HG02981 (cell line): ENCODE results near the gene ANKRD55.
A peak's percentile ranks its signal among the peaks of the same experiment; 100 is the strongest.
"Not testable (repeated sequence)": the region's sequence is repeated elsewhere in the genome, so short reads cannot be mapped to it uniquely, and the experiment has no call there.

Source experiments
- ATAC-seq: cut with Tn5 transposase; IDR thresholded peaks from one replicate; pipeline ENCODE4 v1.9.1; 2021; ENCODE audit warnings: mild to moderate bottlenecking, moderate library complexity; ENCODE audit not compliant: unreplicated experiment

ANKRD55 gene

DNA sequence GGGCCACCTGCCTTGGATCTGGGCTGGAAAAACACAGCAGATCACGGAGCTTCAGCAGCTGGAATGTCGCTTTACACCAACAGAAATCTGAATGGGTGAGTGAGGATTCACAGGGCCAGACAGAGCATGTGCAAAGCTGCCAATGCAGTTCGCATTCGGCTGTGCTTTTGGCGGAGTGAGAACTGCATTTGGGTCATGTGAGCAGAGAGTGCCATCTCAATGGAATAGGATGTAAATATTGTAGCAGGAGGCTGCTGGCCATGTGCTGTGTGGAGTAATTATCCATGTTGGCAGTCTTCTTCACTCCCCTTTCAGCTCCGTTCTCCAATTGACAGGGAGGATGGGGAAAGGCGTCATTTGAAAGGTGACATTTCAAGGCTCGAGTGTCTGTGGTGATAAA, at the start of gene ANKRD55:
ANKRD55 (minus strand) TSS at position 101 of the 400 bp plus-strand sequence. CDS start 417 bp downstream, outside the sequence.
- ATAC-seq = no peak

DNA sequence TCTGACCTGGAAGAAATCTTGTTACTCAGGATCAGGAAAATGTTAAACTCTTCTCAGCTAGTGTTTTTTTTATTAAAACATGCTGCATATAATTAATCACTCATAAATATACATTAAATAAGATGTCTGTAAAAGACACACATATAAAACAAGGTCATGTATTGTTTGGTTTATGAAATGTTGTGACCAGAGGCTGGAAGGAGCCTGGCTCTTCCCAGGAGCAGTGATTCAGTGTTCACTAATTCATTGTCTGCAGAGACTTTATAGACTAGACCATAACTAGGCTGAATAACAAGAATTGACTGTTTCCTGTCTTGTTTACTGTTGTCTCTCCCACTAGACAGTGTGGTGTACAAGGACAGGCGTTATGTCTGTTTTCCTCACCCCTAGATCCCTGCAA, 49.1 kb upstream of the ANKRD55 start:
- ATAC-seq = no peak

DNA sequence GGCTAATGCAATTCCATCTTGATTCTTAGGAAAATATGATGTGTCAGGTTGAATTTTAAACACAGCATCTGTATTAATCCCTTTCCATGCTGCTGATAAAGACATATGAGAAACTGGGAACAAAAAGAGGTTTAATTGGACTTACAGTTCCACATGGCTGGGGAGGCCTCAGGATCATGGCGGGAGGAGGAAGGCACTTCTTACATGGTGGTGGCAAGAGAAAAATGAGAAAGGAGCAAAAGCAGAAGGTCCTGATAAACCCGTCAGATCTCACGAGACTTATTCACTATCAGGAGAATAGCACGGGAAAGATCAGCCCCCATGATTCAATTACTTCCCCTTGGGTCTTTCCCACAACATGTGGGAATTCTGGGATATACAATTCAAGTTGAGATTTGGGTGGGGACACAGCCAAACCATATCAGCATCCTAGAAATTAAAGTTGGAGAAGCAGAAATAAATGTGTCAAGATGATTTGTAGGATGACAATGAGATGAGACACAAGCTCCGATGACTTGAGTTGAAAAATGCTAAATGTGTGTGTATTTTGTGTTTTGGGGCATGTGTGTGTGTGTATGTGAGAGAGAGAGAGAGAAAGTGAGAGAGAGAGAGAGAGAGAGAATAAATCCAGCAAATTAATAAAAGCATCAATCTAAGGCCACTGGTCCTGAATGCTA, 48.5 kb upstream of the ANKRD55 start:
- no peak for ATAC-seq

DNA sequence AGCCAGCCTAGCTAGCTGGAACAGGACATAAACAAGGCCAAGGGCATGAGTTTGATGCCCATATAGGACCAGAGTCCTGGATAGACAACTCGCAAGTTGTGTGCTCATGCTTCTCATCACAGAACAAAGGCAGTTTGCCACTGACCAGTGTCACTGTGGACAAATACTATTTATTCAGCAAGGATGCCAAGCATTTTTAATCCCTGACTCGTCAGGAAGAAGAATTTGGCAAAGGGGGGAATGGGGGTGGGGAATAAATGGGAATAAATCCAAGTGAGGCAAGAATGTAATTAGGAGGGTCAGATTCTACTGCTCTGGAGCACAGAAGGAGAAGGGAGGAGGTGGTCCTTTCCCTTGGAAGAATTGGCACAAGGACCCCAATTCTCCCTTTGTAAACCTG, 46.8 kb upstream of the ANKRD55 start:
- no peak for ATAC-seq

DNA sequence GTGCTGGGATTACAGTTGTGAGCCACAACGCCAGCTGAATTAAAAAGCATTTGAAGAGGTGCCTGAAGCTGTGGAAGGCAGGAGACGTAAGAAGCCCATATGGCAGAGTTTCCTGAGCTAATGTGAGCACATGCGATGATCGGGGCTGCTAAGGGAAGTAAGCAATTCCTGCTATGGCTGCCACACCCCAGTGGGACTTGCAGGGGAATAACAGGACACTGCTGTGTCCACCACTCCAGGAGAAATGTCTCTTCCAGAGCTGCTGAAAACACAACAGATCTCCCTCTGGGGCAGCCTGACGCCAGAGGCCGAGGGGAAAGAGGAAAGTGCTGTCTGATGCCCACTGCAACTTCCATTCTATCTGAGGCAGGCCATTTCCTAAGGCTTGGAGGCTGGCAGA, 46.2 kb upstream of the ANKRD55 start:
- ATAC-seq = no peak

DNA sequence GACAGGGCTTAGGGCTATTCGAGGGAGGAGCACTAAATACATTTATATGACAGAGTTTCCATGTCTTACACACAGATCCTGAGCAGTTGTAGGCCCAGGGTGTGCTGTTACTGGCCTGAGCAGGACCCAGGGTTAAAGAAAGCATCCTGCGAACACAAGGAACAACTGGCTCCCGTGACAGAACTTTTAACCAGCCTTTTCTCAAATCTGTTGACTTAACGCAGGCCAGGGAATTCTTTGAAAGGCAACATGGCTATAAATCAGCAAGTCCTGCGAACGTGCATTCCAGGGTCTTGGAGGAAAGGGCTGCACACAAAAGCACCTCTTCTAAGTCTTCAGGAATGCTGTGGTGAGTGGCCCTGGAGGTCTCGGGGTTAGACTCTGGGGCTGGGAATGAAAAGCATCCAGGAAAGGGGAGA, 45.2 kb upstream of the ANKRD55 start:
- ATAC-seq = no peak

DNA sequence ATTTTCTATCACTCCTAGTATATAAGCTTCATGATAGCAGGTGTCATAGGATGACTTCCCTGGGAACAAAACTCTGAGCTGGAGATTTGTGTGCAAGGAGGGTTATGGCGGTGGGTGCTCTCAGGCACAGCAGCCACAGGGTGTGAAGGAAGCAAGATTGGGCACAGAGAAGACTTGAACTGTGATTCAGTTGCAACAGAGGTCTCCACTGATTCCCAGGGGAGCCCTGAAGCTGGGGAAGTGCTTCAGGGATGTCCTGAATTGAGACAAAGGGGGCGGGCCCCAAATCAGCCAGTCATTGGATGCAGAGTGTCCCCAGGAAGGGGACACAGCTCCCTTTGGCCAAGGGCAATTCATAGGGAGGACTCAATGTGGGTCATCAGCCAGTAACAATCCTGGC, 44.4 kb upstream of the ANKRD55 start:
- no peak for ATAC-seq

DNA sequence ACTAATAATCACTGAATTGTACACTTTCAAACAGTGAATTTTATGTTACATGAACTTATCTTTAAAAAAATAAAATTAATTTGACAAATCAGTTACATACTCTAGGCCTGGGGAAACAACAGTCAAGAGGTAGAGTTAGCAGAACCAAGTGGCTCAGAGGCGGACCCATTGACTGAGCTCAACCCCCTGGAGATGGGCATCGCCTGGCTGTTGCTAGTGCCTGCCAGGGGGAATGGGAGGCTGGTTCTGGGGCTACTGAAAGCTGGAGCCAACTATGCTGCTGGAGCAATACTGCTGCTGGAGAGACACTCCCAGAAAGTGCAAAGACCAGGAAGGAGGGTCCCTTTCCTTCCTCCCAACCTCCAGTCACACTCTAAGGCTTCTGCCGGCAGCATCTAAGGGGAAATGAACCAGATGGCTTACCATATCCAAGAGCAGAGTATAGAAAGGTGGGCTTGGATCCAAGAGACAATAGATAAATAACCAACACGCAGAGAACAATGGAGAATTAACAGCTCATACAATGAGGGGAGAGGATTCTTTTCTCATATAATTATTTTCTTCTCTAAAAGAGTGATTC, 40.3 kb upstream of the ANKRD55 start:
- no peak for ATAC-seq

DNA sequence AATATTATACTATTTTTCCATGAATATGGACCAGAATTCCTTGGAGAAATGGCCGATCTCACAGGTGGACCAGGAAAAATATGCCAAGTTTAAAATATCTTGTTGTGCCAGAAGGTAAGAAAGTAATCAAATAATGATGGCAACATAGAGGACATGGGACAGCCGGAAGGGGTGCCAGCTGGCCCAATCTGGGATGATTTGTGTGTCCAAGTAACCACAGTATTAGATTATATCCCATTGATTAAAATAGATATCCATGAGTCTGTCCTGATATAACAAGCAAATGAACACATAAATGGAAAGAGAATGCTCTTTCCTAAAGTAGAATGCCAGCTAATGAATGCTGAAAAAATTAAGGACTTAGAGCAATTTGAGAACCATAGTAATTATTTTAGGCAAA, 39.6 kb upstream of the ANKRD55 start:
- no peak for ATAC-seq

DNA sequence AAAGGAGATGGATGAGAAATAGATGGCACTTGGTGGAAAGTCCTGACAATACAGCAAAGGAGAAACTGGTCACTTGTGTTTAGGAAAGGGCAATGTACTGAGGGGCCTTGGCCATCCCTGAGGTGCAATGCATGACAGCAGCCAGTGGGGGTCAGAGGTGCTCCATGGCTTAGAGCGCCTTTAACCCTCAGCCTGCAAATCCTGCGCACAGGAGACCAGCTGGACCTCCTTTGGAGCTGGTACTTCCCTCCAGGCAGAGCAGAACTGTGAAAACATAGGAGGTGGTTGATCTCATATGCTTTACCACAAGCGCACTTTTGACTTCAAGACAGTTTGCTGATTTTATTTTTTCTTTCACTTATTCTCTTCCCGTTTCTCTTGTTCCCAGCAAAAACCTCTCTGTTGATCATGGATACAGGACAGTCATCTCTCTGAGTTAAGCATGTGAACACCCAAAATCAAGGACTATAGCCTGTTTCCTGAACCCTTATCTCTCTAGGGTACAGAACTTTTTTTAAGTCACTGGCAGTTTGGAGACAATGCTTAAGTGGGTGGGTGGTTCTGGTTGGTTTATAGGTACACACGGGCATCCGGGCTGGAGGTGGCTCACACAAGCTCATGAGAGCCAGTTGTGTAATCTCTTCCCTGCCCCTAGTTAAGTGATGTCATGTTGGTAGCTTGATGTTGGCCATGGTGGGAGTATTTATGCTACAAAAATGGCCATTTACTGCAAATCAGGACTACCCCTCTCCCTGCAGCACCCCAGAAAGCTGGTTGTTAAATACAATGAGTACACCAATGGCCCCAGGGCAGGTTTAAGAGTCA, 37.6 kb upstream of the ANKRD55 start:
- peak; percentile 78 for ATAC-seq

DNA sequence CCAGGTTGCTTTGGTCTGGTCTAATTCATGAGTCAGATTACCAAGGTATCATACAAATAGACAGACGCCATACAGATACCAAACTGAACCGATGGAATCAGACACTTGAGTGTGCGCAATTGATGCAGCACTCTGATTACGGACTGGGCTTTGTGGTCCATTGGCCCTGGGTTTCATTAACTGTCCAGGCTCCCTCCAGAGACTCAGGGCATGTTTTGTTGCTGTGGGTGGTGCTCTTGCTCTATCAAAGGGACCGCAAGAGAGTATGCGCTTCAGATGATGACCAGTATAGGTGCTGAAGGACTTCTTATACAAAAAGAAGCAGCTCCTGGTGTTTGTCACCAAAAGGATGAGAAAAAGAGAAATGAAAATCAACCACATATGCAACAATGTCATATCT, 36.9 kb upstream of the ANKRD55 start:
- ATAC-seq = peak; percentile 9

DNA sequence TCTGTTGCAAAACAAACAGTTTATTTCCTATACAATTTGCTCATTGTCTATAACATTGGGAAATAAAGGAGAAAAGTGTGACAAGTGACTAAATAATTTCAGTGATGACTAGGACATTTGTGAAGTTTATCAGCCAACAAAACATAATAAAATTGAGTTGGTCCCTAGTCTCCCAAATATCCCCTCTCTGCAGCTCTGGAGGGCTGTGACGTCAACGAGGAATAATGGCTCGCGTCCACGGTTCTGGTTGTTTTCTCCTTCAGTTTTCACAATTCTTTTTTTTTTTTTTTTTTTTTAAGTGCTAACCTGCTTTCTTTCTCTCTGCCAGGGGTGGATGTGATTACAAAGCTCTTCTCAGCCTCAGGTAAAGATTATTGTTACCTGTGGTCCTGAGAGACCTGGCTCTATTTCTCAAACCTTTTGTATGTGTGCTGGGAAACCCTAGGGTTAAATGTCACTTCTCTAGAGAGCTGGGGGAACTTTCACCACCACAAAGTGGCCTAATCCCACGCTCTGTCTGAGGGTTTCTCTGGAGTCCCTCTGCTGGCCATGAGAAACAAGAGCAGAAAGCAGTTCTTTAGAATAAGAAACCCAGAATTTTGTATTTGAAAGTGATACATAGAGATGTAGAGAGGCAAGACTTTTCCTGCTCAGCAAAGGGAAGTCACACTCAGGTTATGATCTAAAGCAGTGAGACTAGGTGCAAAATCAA, 36.2 kb upstream of the ANKRD55 start:
- peak; percentile 54 for ATAC-seq

DNA sequence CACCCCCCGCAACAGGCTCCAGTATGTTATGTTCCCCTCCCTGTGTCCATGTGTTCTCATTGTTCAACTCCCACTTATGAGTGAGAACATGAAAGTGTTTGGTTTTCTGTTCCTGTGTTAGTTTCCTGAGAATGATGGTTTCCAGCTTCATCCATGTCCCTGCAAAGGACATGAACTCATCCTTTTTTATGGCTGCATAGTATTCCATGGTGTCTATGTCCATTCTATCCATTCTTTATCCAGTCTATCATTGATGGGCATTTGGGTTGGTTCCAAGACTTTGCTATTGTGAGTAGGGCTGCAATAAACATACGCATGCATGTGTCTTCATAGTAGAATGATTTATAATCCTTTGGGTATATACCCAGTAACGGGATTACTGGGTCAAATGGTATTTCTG, 35.6 kb upstream of the ANKRD55 start:
- not testable (repeated sequence) for ATAC-seq

DNA sequence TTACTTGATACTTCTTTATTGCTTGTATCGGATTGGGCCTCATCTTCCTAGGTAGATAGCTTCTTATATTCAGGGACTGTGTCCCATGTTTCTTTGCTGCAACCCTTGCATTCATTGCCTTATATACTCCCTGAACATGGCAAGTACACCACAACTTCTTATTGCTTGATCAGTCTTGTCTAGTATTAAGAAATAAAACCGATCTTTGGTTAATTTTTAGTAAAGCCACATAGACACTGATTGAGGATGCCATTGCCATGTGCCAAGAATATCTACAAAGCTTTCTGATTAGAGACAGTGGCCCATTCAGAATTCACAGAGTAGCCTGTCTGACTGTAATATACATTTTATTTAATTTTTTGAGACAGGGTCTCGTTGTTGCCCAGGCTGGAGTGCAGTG, 34.7 kb upstream of the ANKRD55 start:
- ATAC-seq = no peak

DNA sequence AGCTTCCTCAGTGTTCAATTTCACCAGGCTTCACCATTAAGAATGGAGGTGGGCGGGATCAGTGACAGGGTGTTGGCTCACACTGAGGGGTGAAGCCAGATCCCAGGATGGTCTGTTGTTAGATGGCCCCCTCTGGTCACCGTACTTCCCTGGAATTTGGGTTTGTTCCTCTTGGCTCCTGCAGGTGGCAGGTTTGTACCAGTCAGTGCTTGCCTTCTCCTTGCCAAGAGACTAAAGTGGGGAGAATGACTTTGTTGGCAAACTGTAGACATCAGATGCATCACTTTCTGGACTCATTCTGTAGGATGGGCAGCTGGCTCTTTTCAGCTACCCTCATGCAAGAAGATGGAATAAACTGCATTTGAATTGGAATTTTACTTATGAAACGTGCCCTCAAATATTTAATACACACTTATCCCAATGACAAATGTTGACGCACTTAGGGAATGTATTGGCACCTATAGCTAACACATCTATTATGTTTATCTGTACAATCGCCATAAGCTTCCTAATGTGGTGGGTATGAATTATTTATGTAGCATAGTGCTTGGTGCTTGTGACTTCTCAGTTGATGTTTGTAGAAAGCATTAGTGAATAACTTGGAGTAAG, 31.4 kb upstream of the ANKRD55 start:
- no peak for ATAC-seq

DNA sequence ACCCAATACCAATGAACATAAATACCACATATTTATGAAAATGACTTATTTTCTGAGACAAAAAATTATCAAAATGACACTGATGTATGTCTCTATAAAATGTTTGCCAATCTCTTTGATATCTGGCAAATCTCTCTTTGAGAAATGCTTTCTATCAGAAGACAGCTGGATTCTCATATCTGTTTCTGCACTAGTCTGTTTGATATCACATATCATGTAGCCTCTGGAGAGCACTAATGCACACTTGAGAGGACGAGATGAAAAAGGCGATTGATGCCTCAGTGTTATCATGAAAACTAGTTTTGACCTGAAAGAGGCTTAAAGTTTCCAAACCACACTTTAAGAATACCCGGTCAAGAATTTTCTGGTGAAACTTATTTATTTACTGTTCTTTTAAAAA, 29.1 kb upstream of the ANKRD55 start:
- no peak for ATAC-seq

DNA sequence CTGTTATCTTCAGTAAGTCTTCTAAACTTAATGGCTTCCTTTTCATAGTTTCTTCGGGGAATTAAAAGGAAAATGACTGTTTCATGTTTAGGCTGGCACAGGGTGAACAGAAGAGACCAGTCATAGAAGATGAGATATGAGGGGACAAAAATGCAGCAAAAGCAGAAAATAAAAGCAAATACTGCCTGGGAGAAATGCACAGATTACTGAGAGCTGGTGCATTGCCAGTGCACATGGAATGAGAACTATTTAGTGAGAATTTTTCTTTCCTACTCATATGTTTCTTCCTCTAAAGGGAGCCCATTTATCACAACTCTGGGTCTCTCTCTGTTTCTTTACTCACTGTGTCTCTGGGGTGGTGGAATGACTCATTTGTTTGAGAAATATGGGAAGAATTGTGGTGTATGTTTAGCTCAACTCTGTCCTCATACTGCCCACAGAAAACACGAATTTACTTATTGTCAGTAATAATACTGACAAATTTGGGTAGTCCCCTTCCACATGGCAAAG, 25.9 kb upstream of the ANKRD55 start:
- ATAC-seq = no peak

DNA sequence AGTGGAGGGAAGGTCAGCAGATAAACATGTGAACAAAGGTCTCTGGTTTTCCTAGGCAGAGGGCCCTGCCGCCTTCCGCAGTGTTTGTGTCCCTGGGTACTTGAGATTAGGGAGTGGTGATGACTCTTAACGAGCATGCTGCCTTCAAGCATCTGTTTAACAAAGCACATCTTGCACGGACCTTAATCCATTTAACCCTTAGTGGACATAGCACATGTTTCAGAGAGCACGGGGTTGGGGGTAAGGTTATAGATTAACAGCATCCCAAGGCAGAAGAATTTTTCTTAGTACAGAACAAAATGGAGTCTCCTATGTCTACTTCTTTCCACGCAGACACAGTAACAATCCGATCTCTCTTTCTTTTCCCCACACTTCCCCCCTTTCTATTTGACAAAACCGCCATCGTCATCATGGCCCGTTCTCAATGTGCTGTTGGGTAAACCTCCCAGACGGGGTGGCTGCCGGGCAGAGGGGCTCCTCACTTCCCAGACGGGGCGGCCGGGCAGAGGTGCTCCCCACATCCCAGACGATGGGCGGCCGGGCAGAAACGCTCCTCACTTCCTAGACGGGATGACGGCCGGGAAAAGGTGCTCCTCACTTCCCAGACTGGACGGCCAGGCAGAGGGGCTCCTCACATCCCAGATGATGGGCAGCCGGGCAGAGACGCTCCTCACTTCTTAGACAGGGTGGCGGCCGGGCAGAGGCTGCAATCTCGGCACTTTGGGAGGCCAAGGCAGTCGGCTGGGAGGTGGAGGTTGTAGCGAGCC, 24.8 kb upstream of the ANKRD55 start:
- not testable (repeated sequence) for ATAC-seq

DNA sequence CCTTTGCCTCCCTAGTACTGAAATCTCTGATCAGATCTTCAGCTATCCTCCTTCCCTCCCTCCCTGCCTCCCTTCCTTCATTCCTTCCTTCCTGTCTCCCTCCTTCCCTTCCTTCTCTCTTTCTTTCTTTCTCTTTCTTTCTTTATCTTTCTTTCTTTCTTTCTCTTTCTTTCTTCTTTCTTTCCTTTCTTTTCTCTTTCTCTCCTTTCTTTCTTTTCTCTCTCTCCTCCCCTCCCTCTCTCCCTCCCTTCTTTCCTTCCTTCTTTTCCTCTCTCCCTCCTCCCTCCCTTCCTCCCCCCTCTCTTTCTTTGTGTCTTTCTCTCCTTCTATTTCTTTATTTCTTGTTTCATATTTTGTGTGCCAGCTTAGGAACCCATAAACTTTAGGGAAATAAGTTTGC, 23.9 kb upstream of the ANKRD55 start:
- ATAC-seq = no peak

DNA sequence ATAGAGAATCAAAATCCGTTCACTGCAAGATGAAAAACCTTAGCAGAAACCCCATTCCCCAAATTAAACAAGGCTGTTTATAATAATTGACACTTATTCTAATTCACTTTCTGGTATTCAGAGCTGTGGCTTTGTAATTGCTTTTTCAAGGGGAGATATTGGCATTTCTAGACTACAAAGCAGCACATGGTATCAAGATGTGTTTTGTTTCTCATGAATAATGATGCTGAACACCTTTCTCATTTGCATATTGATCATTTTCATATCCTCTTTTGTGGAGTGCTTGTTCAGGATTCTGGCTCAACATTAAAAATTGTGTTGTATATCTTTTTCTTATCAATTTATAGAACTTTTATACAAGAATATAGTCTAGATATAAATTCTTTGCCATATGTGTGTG, 22.4 kb upstream of the ANKRD55 start:
- no peak for ATAC-seq
